Measurements from ENCODE around the gene CDCP2. TPM values are rescaled to one million over a fixed set of nuclear protein-coding genes. Genes with fewer than 3 reads are reported as not detected.

CDCP2 gene
- total and polyA plus RNA-seq, 2 of the 8 experiments (the other 6 are each of a cell fraction or from before 2014, with no cell fraction given), result not detected

GRCh38 chr1:54177726-54178125 lies 24.9 kb upstream of the CDCP2 start:
- no peak overlapping the region for H3K23ac ChIP-seq (ENCODE audit: insufficient read length)
- no peak overlapping the region for H3K18ac ChIP-seq (ENCODE audit: extremely low read depth, low read length)
- WGBS, 2 experiments (ENCODE audit: extremely low coverage in 1 of 2, insufficient coverage in 1 of 2, insufficient read length in 1 of 2, insufficient replicate concordance in 2 of 2, low coverage in 1 of 2, low lambda C conversion rate in 2 of 2, missing lambda C conversion rate in 1 of 2), result 90% methylated on average over 8 of the region's 8 CpGs; no CpG with 5 or more reads in 1 of the 2 experiments
- H2BK5ac ChIP-seq (ENCODE audit: low read depth, low read length), result no peak overlapping the region
- ChIA-PET POLR2A (ENCODE audit: partially characterized antibody) (interaction anchor here (0.9 to 1.7 kb wide), 2 partner anchors 9 to 219 kb away, joined by 3 to 4 read pairs; no protein-coding TSS in a partner anchor), CTCF (ENCODE audit: partially characterized antibody) (interaction anchor here (1.4 to 2.1 kb wide), 3 partner anchors 10 to 104 kb away, joined by 4 to 6 read pairs (median 4); no protein-coding TSS in a partner anchor)
- FAIRE-seq, result no peak
- no peak overlapping the region for H4K91ac ChIP-seq (replicated peaks; ENCODE audit: insufficient read length, low read length)
- peaks cover 0 to 5% of the 10 kb centered on the region in 2 experiments for H4K20me1 ChIP-seq (replicated peaks in 1 of 2; ENCODE audit: control insufficient read depth in 1 of 2, insufficient read depth in 2 of 2, low read length in 2 of 2)
- no peaks in the 10 kb centered on the region for H3K36me3 ChIP-seq (ENCODE audit: control insufficient read depth in 2 of 4, insufficient read depth in 4 of 4, low read length in 3 of 4)
- no peak overlapping the region for H2AFZ ChIP-seq (ENCODE audit: low read length)
- no peak overlapping the region for H3K56ac ChIP-seq (replicated peaks; ENCODE audit: insufficient read length, low read depth, low read length)
- H3K23me2 ChIP-seq (ENCODE audit: low read depth, low read length), result no peaks in the 10 kb centered on the region
- H3K27me3 ChIP-seq (replicated peaks in 1 of 4; ENCODE audit: control insufficient read depth in 3 of 4, extremely low read depth in 1 of 4, insufficient read depth in 3 of 4, low read length in 3 of 4), result no peaks in the 10 kb centered on the region
- TF ChIP-seq EZH2 (IDR thresholded peaks at IDR 0.05; ENCODE audit: low read depth, low read length, severe bottlenecking), result no peak
- no peak for TF ChIP-seq POU5F1 (IDR thresholded peaks at IDR 0.05; ENCODE audit: low read depth, low read length)
- no peak for TF ChIP-seq SRF (IDR thresholded peaks at IDR 0.05; ENCODE audit: low read depth, low read length)
- no peak for TF ChIP-seq KDM5A (IDR thresholded peaks at IDR 0.05; ENCODE audit: low read length)
- TF ChIP-seq RNF2 (IDR thresholded peaks at IDR 0.05; ENCODE audit: borderline replicate concordance, low read depth, low read length, missing control alignments, poor library complexity, severe bottlenecking), result no peak
- TF ChIP-seq MAX (IDR thresholded peaks at IDR 0.05), result no peak
- TF ChIP-seq SIX5 (IDR thresholded peaks at IDR 0.05; ENCODE audit: low read depth, low read length), result no peak
- TF ChIP-seq KDM1A (IDR thresholded peaks at IDR 0.05; ENCODE audit: borderline replicate concordance, low read length), result no peak
- no peak for TF ChIP-seq SUZ12 (IDR thresholded peaks at IDR 0.05; ENCODE audit: low read length)
- H3K27ac ChIP-seq (ENCODE audit: low read depth, low read length), result no peak overlapping the region
- no peak overlapping the region for H4K8ac ChIP-seq (ENCODE audit: extremely low read depth, insufficient read depth, low read length)
- no peak overlapping the region for H2BK20ac ChIP-seq (ENCODE audit: low read length)
- no peak overlapping the region for H3K4ac ChIP-seq (replicated peaks; ENCODE audit: insufficient read length, low read depth, low read length)
- no peak overlapping the region for H3K4me2 ChIP-seq (ENCODE audit: insufficient read depth in 1 of 2, low read depth in 2 of 2, low read length in 2 of 2)
- H3K79me1 ChIP-seq (ENCODE audit: low read depth, low read length), result no peaks in the 10 kb centered on the region
- no peaks in the 10 kb centered on the region for H3K4me1 ChIP-seq (replicated peaks in 1 of 4; ENCODE audit: control insufficient read depth in 3 of 4, insufficient read depth in 4 of 4, low read length in 3 of 4)
- no peaks in the 10 kb centered on the region for H3K79me2 ChIP-seq (ENCODE audit: control insufficient read depth in 1 of 2, insufficient read depth in 2 of 2, low read length in 2 of 2)
- H2BK15ac ChIP-seq (ENCODE audit: low read length), result no peak overlapping the region
- H2AK5ac ChIP-seq (ENCODE audit: low read depth, low read length), result no peak overlapping the region
- no peak overlapping the region for H3K14ac ChIP-seq (ENCODE audit: insufficient read length)
- no peak for DNase-seq (ENCODE audit: low read depth in 1 of 2, low spot score in 2 of 2)
- H4K5ac ChIP-seq (ENCODE audit: insufficient read length, low read depth, low read length), result no peak overlapping the region
- H2BK120ac ChIP-seq (replicated peaks; ENCODE audit: low read depth, low read length), result no peak overlapping the region
- H3K9ac ChIP-seq (replicated peaks in 1 of 4; ENCODE audit: extremely low read depth in 1 of 4, low read depth in 3 of 4, low read length in 3 of 4), result no peak overlapping the region
- H3K9me3 ChIP-seq (ENCODE audit: insufficient read depth in 2 of 2, low read depth in 1 of 2, low read length in 1 of 2), result no peaks in the 10 kb centered on the region
- H3K4me3 ChIP-seq (ENCODE audit: extremely low read depth in 1 of 4, insufficient read depth in 2 of 4, low read depth in 3 of 4, low read length in 4 of 4), result no peak overlapping the region
- H2BK12ac ChIP-seq (ENCODE audit: low read depth, low read length), result no peak overlapping the region

Data from H1 (cell line).